Pulmonary artery endothelial cell (primary cell): ENCODE results near the gene DDX4. TPM values are rescaled to one million over a fixed set of nuclear protein-coding genes. Genes with fewer than 3 reads are reported as not detected.
"Not testable (repeated sequence)": the region's sequence is repeated elsewhere in the genome, so short reads cannot be mapped to it uniquely, and the experiment has no call there.

Experiments
- DNase-seq: peaks from one replicate; pipeline ENCODE4 v3.0.0-alpha.2; 2011; ENCODE audit warnings: low read depth, low spot score
- total RNA-seq: library from RNA; depleted of rRNA; stranded (reverse); fragments of >200 nt; gene quantifications from 2 replicates; pipeline ENCODE4 v1.2.3, GENCODE V29; 2014

DDX4 gene
- not detected in 2 replicates for total RNA-seq

GRCh38 chr5:55737793-55738192 is at the start of gene DDX4:
DDX4 (plus strand) TSS chr5:55738061; CDS start chr5:55738964, 903 bp downstream.
- DNase-seq = no peak

GRCh38 chr5:55691265-55692105 is 46.4 kb upstream of the DDX4 start:
- DNase-seq = no peak

GRCh38 chr5:55692106-55692417 is 45.8 kb upstream of the DDX4 start:
- no peak for DNase-seq

GRCh38 chr5:55692509-55692908 is 45.4 kb upstream of the DDX4 start:
- no peak for DNase-seq

GRCh38 chr5:55694152-55694830 is 43.6 kb upstream of the DDX4 start:
- DNase-seq = no peak

- DNase-seq = not testable (repeated sequence)
Measured at GRCh38 chr5:55696704-55697103, 41.2 kb upstream of the DDX4 start.

GRCh38 chr5:55699041-55699688 is 38.7 kb upstream of the DDX4 start:
- no peak for DNase-seq

GRCh38 chr5:55700745-55701144 is 37.1 kb upstream of the DDX4 start:
- no peak for DNase-seq

GRCh38 chr5:55701462-55702103 is 36.3 kb upstream of the DDX4 start:
- no peak for DNase-seq

GRCh38 chr5:55702598-55703345 is 35.1 kb upstream of the DDX4 start:
- no peak for DNase-seq

- no peak for DNase-seq
Measured at GRCh38 chr5:55706230-55706629, 31.6 kb upstream of the DDX4 start.

GRCh38 chr5:55708732-55709131 is 29.1 kb upstream of the DDX4 start:
- no peak for DNase-seq

- DNase-seq = no peak
Measured at GRCh38 chr5:55711507-55712022, 26.3 kb upstream of the DDX4 start.

- peak; percentile 71 for DNase-seq
Measured at GRCh38 chr5:55712023-55712859, 25.6 kb upstream of the DDX4 start, which contains the start of gene SLC38A9. SLC38A9 (minus strand) TSS chr5:55712324; CDS start chr5:55697958, 14,366 bp downstream.

- no peak for DNase-seq
Measured at GRCh38 chr5:55713871-55714270, 24.0 kb upstream of the DDX4 start.

GRCh38 chr5:55714339-55714738 is 23.5 kb upstream of the DDX4 start:
- no peak for DNase-seq

- DNase-seq = no peak
Measured at GRCh38 chr5:55714749-55715148, 23.1 kb upstream of the DDX4 start.

GRCh38 chr5:55715519-55716078 is 22.3 kb upstream of the DDX4 start:
- no peak for DNase-seq

- DNase-seq = not testable (repeated sequence)
Measured at GRCh38 chr5:55719026-55719425, 18.8 kb upstream of the DDX4 start.
